DMS153 (cell line): ENCODE data around the gene PSMD6.

Experiments used
- DNase-seq: peaks from one replicate; lab custom pipeline; 2025; lab: John Stamatoyannopoulos, UW

Gene PSMD6

GRCh38 chr3:63977893-63978292 lies 45.4 kb downstream of the PSMD6 start:
- DNase-seq, result no peak

GRCh38 chr3:63976872-63977200 lies 46.5 kb downstream of the PSMD6 start:
- no peak for DNase-seq

- DNase-seq, result no peak
Measured at GRCh38 chr3:63976161-63976871, 47.0 kb downstream of the PSMD6 start.

- DNase-seq, result no peak
Measured at GRCh38 chr3:63975723-63976122, 47.6 kb downstream of the PSMD6 start.

- DNase-seq, result no peak
Measured at GRCh38 chr3:63974451-63974850, 48.8 kb downstream of the PSMD6 start.

GRCh38 chr3:63973406-63973805 lies 49.9 kb downstream of the PSMD6 start:
- DNase-seq, result no peak

GRCh38 chr3:63972987-63973386 lies 50.3 kb downstream of the PSMD6 start:
- DNase-seq, result no peak

- no peak for DNase-seq
Measured at GRCh38 chr3:63972196-63972595, 51.1 kb downstream of the PSMD6 start.

- no peak for DNase-seq
Measured at GRCh38 chr3:63970631-63971475, 52.4 kb downstream of the PSMD6 start.

- no peak for DNase-seq
Measured at GRCh38 chr3:63969876-63970275, 53.4 kb downstream of the PSMD6 start.

- no peak for DNase-seq
Measured at GRCh38 chr3:63968612-63969350, 54.5 kb downstream of the PSMD6 start.

GRCh38 chr3:63967675-63968611 lies 55.4 kb downstream of the PSMD6 start:
- DNase-seq, result no peak

GRCh38 chr3:63966871-63967270 lies 56.4 kb downstream of the PSMD6 start:
- DNase-seq, result no peak

- DNase-seq, result no peak
Measured at GRCh38 chr3:63966007-63966406, 57.3 kb downstream of the PSMD6 start.

GRCh38 chr3:63964681-63965485 lies 58.4 kb downstream of the PSMD6 start:
- DNase-seq, result no peak

GRCh38 chr3:63963496-63963895 lies 59.8 kb downstream of the PSMD6 start:
- DNase-seq, result no peak

GRCh38 chr3:63961891-63962290 lies 61.4 kb downstream of the PSMD6 start:
- peak; percentile 8 for DNase-seq
